ENCODE measurements around the gene ANKRD53. TPM values are rescaled to one million over a fixed set of nuclear protein-coding genes. Genes with fewer than 3 reads are reported as not detected.

Gene ANKRD53
- total RNA-seq, 1 experiment from 2014 or later = not detected

DNA sequence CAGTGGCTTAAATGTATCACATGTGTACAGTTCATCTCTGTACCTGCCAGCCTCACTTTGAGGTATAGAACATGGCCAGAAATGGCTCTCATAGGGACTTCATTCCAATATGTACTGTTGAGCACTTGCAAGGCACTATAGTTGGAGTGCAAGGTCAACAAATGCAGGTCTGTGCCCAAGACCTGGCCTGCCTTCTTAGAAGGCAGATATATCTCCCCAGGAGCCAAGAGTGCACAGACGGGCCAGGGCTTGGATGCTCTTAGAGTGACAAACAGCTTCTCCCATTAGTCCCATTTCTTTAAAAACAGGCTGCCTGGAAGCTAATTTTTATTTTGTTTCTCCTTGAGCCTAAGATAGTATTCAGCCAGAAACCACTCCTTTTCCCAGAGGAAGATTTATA lies 9.0 kb downstream of the ANKRD53 start:
- no TSS peak for BruUV-seq (replicated peaks)
- RAD21 ChIA-PET (ENCODE audit: low non-redundant PET in 1 of 2, low total read pairs in 2 of 2, uncharacterized antibody in 2 of 2, unreplicated experiment in 2 of 2) = no interaction called here
- H4K20me1 ChIP-seq (ENCODE audit: insufficient read depth) = no peaks in the 10 kb centered on the region

DNA sequence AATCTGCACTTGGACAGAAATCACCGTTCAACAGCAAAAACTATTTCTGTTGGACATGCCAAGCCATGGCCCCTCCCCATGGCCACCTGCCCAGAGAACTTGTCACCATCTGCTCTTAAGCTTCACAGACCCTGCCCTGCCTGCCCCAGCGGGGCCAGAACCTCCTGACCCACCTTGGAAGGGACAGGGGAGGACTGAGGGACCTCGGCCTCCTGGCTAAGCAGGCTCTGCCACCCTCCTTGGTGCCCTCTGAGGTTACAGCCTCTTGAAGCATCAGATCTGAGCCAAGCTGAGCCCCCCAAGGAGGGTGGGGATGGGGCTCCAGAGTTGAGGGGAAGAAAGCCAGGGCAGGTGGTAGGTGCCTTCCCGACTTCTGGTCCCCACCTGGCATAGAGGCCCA lies 9.7 kb downstream of the ANKRD53 start:
- no peak overlapping the region for H3K4me2 ChIP-seq (ENCODE audit: low read length)
- ATAC-seq (no peak), DNase-seq (ENCODE audit: low read depth, low spot score) (no peak)
- H4K20me1 ChIP-seq (ENCODE audit: insufficient read depth) = no peaks in the 10 kb centered on the region
- RAD21 ChIA-PET (ENCODE audit: low non-redundant PET in 1 of 2, low total read pairs in 2 of 2, uncharacterized antibody in 2 of 2, unreplicated experiment in 2 of 2) = no interaction called here
- H3K9me3 ChIP-seq (ENCODE audit: control insufficient read depth in 1 of 2, insufficient read depth in 1 of 2, low read depth in 1 of 2, low read length in 2 of 2) = no peaks in the 10 kb centered on the region
- TF ChIP-seq TCF7L2 (IDR thresholded peaks at IDR 0.05; ENCODE audit: borderline replicate concordance, extremely low read depth, insufficient read depth, insufficient read length) (no peak), ELF1 (IDR thresholded peaks at IDR 0.05; ENCODE audit: borderline replicate concordance, low read depth) (no peak), POLR2AphosphoS5 (IDR thresholded peaks at IDR 0.05; ENCODE audit: low read depth, low read length) (no peak), CEBPB (IDR thresholded peaks at IDR 0.05; ENCODE audit: low read depth) (no peak), RAD21 (IDR thresholded peaks at IDR 0.05; ENCODE audit: low read depth) (no peak), SP1 (IDR thresholded peaks at IDR 0.05; ENCODE audit: low read depth) (no peak), SRF (IDR thresholded peaks at IDR 0.05; ENCODE audit: low read depth) (no peak), JUND (IDR thresholded peaks at IDR 0.05) (no peak), YY1 (IDR thresholded peaks at IDR 0.05; ENCODE audit: extremely low read depth, insufficient replicate concordance, low read depth, low read length) (no peak), EZH2 (IDR thresholded peaks at IDR 0.05) (no peak), EGR1 (IDR thresholded peaks at IDR 0.05; ENCODE audit: low read depth) (no peak), EZH2phosphoT487 (IDR thresholded peaks at IDR 0.05; ENCODE audit: borderline replicate concordance) (no peak), POLR2A (IDR thresholded peaks at IDR 0.05; ENCODE audit: borderline replicate concordance, extremely low read depth, insufficient read depth, insufficient read length) (no peak), CBX3 (IDR thresholded peaks at IDR 0.05; ENCODE audit: low read depth) (no peak), FOSL1 (IDR thresholded peaks at IDR 0.05; ENCODE audit: low read depth) (no peak)
- TF ChIP-seq, protein P1, sequence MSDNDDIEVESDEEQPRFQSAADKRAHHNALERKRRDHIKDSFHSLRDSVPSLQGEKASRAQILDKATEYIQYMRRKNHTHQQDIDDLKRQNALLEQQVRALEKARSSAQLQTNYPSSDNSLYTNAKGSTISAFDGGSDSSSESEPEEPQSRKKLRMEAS (IDR thresholded peaks at IDR 0.05) = no peak
- intact Hi-C loops (cut with micrococcal nuclease) = no loop called here
- no peaks in the 10 kb centered on the region for H3K9me2 ChIP-seq (ENCODE audit: insufficient read depth)
- CTCF ChIA-PET = no interaction called here
- H3K36me3 ChIP-seq (ENCODE audit: control insufficient read depth in 1 of 2, insufficient read depth in 2 of 2, low read length in 2 of 2) = peaks cover 23 to 31% of the 10 kb centered on the region in 2 experiments; a peak in 3 of 4 replicates
- BruUV-seq (replicated peaks) = no TSS peak
- H3K79me2 ChIP-seq (ENCODE audit: insufficient read depth, low read length) = peaks cover 10% of the 10 kb centered on the region
- no peak overlapping the region for H3K9ac ChIP-seq (ENCODE audit: low read length)
- no peak overlapping the region for H3K4me3 ChIP-seq (replicated peaks in 1 of 2; ENCODE audit: low read depth in 1 of 2, low read length in 2 of 2)
- POLR2A ChIA-PET = no interaction called here
- peaks cover 5 to 13% of the 10 kb centered on the region in 2 experiments; a peak in 2 of 4 replicates for H3K4me1 ChIP-seq (ENCODE audit: control insufficient read depth in 1 of 2, insufficient read depth in 2 of 2, low read length in 2 of 2)
- H2AFZ ChIP-seq (ENCODE audit: low read depth, low read length, poor library complexity, severe bottlenecking) = no peak overlapping the region
- H3K27me3 ChIP-seq (ENCODE audit: insufficient read depth, low read length) = no peaks in the 10 kb centered on the region
- no peak overlapping the region for H3K27ac ChIP-seq (ENCODE audit: low read depth, low read length)

More for the DNA sequence above, 9.0 kb downstream of the ANKRD53 start:
- DNase-seq (ENCODE audit: low read depth, low spot score) (no peak), ATAC-seq (no peak)
- intact Hi-C loops (cut with micrococcal nuclease) = no loop called here
- TF ChIP-seq SP1 (IDR thresholded peaks at IDR 0.05; ENCODE audit: low read depth) (no peak), RAD21 (IDR thresholded peaks at IDR 0.05; ENCODE audit: low read depth) (no peak), JUND (IDR thresholded peaks at IDR 0.05) (no peak)
- CTCF ChIA-PET = no interaction called here
- no peaks in the 10 kb centered on the region for H3K27me3 ChIP-seq (ENCODE audit: insufficient read depth, low read length)
- H3K9ac ChIP-seq (ENCODE audit: low read length) = no peak overlapping the region
- peaks cover 2 to 9% of the 10 kb centered on the region in 2 experiments; a peak in 2 of 4 replicates for H3K4me1 ChIP-seq (ENCODE audit: control insufficient read depth in 1 of 2, insufficient read depth in 2 of 2, low read length in 2 of 2)
- POLR2A ChIA-PET = no interaction called here
- no peaks in the 10 kb centered on the region for H3K9me2 ChIP-seq (ENCODE audit: insufficient read depth)
- no peak overlapping the region for H3K4me2 ChIP-seq (ENCODE audit: low read length)
- no peak overlapping the region for H2AFZ ChIP-seq (ENCODE audit: low read depth, low read length, poor library complexity, severe bottlenecking)
- H3K9me3 ChIP-seq (ENCODE audit: control insufficient read depth in 1 of 2, insufficient read depth in 1 of 2, low read depth in 1 of 2, low read length in 2 of 2) = no peaks in the 10 kb centered on the region
- H3K27ac ChIP-seq (ENCODE audit: low read depth, low read length) = no peak overlapping the region
- H3K4me3 ChIP-seq (replicated peaks in 1 of 2; ENCODE audit: low read depth in 1 of 2, low read length in 2 of 2) = no peak overlapping the region
- peaks cover 23 to 31% of the 10 kb centered on the region in 2 experiments; a peak in 3 of 4 replicates for H3K36me3 ChIP-seq (ENCODE audit: control insufficient read depth in 1 of 2, insufficient read depth in 2 of 2, low read length in 2 of 2)
- H3K79me2 ChIP-seq (ENCODE audit: insufficient read depth, low read length) = 0 out of 2 replicates have a peak, but pooled peaks cover 3% of the 10 kb centered on the region

All from HCT116 (cell line).